Superior temporal gyrus (tissue), 1 donor: ENCODE measurements around the gene SLAIN1.
A peak's percentile ranks its signal among the peaks of the same experiment; 100 is the strongest.
"Not testable (repeated sequence)": the region's sequence is repeated elsewhere in the genome, so short reads cannot be mapped to it uniquely, and the experiment has no call there.

Experiments
- DNase-seq: peaks from one replicate; pipeline ENCODE4 v3.0.0-alpha.2; 2016; ENCODE audit errors: extremely low spot score

Gene SLAIN1

DNA sequence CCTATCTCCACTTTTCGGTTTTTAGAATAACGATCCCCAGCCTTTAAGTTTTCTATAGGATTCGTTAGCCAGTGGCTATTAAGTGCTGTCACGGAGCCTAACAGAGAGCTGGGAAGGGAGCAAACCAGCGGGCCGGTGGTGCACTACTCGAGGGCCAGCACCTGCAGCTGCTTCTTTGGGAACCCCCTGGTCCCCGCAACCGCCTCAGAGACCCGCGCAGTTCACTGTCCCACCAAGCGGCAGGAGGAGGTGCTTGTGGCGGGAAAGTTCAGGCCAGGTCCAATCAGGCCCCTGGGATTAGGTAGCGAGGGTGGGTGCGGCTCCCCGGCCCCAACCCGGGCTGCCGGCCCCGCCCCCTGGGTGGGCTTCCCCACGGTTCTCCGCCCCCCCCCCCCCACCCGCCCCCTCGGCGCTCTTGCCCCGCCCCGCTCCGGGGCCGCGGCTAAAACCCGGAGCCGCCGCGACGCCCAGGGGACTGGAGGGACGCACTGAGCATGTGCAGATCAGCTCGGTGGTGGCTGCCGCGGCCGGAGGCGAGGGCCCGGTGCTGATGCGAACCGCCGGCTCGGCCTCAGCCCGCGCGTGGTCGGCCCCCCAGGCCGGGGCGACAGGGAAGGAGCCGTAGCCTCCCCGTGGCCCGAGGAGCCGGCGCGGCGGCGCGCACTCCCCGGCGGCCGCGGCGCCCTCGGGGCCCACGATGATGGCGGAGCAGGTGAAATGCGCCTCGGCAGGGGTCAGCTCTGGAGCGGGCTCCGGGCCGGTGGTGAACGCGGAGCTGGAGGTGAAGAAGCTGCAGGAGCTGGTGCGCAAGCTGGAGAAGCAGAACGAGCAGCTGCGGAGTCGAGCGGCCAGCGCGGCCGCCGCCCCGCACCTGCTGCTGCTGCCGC is at the start of gene SLAIN1:
Gene SLAIN1 (plus strand): TSS at position 471 of the 887 bp plus-strand sequence. CDS start 227 bp downstream, at position 698.
- DNase-seq: peak; percentile 90

DNA sequence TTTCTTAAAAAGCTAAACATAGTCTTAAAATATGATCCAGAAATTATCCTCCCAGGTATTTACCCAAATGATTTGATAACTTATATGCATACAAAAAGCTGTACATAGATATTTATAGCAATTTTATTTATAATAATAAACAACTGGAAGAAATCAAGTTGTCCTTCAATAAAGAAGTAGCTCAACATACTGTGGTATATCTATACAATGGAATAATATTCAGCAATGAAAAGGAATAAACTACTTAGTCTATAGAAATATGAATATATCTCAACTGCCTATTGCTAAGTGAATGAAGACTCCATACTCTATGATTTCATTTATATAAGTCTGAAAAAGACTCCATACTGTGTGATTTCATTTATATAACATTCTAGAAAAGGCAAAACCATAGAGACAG is 47.1 kb upstream of the SLAIN1 start:
- DNase-seq: no peak

DNA sequence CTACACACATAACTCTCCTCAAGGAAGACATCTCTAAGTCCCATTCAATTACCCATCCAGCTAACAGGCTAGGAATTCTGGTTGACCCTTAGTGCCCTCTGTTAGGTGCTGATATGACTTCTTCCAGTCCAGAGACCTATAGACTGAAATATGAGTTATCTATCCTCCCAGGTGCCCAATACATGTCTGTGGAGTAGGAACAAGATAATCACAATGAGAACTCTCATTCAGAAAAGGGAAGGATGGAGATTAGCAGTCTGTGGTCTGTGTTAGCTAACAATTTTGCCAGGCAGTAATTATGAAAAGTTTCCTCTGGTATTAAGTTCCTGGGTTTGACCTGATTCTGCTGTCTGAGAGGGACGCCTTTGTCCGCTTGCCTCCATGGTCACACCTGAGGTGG is 44.2 kb upstream of the SLAIN1 start:
- no peak for DNase-seq

DNA sequence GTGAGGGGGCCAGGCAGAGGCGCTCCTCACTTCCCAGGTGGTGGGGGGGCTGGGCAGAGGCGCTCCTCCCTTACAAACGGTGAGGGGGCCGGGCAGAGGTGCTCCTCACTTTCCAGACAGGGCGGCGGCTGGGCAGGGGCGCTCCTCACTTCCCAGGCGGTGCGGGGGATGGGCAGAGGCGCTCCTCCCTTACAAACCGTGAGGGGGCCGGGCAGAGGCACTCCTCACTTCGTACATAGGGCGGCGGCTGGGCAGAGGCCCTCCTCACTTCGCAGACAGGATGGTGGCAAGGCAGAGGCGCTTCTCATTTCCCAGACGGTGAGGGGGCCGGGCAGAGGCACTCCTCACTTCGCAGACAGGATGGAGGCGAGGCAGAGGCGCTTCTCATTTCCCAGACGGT is 37.5 kb upstream of the SLAIN1 start:
- not testable (repeated sequence) for DNase-seq

DNA sequence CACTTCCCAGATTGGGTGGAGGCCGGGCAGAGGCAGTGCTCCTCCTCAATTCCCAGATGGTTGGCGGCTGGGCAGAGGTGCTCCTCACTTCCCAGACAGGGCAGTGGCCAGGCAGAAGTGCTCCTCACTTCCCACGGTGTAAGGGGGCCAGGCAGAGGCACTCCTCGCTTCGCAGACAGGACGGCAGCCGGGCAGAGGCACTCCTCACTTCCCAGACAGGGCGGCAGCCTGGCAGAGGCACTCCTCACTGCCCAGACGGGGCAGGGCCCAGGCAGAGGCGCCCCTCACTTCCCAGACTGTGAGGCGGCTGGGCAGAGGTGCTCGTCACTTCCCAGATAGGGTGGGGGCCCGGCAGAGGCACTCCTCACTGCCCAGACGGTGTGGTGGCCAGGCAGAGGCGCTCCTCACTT is 36.6 kb upstream of the SLAIN1 start:
- DNase-seq: no peak

DNA sequence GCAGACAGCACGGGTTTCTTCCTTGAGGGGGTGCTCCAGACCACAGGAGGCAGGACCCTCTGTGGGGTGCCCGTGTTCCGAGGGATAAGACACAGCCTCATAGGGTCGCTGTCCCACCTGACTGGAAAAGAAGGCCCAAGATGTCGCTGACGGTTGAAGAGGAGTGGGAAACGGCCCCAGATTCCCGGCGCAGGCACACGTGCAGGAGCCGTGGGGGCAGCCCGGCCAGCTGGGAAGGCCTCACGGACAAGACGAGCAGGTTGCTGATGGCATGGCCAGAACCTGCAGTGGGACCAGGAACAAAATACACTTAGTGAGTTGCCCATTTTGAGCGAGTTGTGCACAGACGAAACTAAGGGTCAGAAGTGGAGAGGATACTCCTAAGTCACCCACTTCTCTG is 35.2 kb upstream of the SLAIN1 start:
- not testable (repeated sequence) for DNase-seq

DNA sequence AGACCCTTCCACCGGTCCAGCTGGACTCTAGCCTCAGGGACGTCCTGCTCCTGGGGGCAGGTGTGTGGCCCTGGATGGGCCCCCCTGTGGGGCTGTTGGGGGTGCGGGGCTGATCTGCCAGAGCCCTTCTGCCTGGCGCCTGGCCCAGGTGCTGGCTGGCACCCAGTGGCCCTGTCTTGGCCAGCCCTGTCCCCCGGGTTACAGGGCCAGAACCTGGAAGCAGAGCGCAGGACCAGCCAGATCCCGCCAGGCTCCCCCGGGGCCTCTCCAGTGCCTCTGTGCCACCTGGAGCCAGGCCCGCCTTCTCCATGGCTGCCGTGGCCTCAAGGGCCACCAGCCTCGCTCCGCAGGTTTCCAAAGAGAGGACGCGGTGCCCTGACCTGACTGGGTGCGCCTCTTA is 34.7 kb upstream of the SLAIN1 start:
- DNase-seq: not testable (repeated sequence)

DNA sequence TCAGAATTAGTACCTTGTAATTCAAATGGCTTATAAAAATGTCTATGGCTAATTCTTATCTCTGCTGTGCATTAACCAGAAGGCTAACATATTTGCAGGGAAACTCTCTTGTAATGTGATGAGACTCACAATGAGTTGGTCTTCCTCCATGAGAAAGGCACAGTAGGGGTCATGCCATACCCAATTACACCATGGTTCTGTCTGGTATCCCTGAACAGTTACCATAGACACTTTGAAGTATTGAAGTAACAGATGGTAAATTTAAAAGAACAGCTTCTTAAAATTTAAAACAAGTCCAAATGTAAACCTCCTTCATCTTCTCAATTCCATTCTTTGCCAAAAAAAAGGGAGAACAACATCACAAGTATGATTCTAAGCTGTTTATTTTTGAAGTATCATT is 22.6 kb upstream of the SLAIN1 start:
- DNase-seq: peak; percentile 22

DNA sequence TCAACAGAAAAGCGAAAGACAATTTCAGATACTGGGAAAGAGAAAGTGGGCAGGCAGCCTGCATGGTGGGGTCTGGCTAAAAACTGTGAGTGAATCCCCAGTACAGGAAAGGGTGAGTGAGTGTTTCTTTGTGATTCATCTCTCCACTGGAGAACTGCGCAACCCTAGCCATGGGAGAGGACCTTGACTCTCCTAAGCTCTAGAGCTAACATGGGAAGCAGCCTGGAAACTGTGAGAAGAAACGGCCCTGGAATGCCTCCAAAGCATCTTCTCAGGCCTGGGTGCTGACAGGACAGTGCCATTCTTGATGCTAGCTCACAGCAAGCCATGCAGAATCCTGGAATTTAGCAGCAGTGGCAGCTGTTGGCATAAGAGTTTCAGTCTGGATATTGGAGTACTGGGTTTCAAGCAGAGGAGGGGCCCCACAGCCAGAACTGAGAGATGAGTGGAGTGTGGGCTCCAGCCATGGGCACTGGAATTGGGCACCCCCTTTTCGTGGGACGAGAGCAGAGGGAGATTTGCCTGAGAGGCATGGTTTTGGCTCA is 18.7 kb upstream of the SLAIN1 start:
- no peak for DNase-seq

DNA sequence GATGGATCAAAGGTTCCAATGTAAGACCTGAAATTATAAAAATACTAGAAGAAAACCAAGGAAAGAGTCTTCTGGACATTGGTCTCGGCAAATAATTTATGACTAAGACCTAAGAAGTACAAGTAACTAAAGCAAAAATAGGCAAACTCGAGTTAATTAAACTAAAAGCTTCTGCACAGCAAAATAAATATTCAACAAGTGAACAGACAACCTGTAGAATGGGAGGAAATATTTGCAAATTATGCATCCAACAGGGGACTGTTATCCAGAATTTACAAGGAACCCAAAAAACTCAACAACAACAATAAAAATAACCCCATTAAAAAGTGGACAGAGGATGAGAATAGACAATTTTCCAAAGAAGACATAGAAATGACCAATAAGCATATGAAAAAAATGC is 9.7 kb upstream of the SLAIN1 start:
- DNase-seq: no peak

DNA sequence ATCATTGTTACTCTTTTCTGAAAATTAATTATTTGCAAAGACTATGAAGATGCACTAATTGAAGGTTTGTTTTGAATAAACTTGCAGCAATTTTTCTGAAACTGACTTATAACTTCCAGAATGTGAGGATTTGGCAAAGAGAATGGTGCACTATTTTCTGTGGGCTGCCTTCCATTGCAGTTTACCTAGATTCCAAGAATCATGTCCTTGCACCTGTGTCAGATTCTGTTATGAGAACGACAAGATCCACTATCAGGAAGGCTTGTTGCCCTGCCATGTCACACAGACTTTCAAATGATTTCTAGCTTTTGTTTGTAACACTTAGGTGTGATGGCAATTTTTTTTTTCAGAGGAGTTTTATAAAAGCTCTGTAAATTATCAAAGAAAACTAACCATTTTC is 5.6 kb upstream of the SLAIN1 start:
- peak; percentile 47 for DNase-seq

DNA sequence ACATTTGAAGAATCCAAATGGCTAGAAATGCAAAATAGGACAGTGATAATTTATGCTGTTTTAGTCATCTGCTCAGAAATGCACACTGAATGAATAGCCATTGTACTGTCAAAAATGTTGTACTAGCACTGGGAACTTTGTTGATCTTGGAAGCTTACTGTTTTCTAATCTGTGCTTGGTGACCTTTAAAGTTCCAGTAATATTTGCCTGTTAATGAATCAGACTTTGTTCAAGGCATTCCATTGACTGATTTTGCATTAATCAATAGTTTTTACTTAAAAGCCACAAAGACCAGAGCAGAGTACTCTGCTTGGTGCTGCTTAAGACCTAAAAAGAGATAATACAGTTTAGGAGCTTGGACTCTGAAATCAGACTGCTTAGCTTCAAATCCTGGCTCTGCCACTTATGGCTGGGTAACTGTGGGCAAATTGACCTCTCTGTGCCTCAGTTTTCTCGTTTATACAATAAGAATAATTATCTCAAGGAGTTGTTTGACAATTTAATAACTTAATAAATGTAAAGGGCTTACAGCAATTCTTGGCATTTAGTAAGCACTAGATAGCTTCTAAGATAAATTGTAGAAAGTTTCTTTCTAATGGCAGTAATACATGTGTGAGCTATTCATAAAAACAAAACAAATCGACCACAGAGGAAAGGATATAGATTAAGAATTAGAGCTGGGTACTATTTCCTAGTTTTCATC is 4.6 kb upstream of the SLAIN1 start:
- DNase-seq: peak; percentile 81

DNA sequence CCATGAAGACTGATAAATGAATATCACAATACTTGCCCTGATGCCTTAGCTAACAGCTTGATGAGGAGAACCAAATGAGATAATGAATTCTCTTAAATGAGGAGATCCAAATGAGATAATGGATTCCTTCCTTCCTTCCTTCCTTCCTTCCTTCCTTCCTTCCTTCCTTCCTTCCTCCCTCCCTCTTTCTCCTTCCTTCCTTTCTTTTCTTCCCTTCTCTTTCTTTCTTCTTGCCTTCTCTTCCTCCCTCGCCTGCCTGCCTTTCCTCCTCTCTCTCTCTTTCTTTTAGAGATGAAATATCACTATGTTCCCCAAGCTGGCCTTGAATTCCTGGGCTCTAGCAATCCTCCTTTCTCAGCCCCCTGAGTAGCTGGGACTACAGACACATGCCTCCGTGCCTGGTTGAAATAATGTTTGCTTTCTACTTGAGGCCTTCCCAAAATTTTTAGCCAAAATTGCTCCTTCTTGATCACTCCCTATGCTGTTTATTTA is 4.0 kb upstream of the SLAIN1 start:
- DNase-seq: no peak

DNA sequence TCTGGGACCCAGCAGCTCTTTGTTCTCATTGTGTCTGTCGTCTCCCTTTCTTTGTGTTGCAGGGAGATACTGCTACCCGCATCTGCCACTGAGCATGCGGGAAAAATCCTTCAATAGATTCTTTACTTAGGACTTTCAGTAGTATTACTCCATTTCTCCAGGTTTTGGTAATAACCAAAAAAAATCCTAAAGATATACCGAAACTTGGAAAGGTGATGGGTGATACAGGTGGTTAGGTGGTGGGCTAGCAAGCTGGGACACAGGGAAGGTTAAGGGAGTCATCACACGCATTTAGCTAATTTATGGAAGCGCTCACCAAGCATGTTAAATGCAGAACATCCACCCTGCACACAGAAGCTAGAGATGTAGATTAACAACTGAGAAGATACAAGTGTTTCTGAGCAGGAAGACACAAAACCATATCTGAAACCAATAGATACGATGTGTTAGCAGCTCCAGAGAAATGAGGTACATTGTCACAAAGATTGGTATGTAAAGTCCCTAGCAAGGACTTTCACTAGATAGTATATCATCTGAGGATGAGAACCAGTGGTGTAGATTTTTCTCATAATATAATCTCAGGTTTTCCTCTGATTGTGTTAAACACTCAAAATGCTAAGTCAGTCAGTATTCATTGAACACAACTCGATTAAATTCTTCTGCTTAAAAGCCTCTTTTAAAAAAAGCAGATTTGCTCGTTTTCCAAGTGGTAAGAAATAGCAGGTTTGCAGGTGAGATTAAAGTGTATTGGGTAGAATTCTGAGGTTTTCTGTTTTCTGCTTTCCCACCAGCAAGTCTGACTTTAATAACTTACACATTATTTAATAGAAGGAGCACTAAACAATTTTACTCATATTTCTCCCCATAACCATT is 1.2 kb upstream of the SLAIN1 start:
- peak; percentile 93 for DNase-seq

DNA sequence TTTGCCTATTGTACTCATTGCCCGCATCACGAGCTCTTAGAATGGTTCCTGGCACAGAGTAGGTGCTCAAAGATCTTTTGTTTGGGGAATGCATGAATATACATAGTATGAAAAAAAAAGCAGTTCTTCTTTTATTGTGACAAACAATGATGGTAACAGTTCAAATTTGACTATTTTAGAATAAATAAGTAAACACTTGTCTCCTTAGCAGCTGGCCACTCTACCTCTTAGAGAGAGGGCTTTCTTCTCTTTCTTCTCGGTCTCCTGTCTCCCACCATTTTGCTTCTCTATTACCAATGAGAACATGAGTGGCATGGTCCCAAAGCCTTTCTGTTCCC is 639 bp upstream of the SLAIN1 start:
- peak; percentile 86 for DNase-seq

DNA sequence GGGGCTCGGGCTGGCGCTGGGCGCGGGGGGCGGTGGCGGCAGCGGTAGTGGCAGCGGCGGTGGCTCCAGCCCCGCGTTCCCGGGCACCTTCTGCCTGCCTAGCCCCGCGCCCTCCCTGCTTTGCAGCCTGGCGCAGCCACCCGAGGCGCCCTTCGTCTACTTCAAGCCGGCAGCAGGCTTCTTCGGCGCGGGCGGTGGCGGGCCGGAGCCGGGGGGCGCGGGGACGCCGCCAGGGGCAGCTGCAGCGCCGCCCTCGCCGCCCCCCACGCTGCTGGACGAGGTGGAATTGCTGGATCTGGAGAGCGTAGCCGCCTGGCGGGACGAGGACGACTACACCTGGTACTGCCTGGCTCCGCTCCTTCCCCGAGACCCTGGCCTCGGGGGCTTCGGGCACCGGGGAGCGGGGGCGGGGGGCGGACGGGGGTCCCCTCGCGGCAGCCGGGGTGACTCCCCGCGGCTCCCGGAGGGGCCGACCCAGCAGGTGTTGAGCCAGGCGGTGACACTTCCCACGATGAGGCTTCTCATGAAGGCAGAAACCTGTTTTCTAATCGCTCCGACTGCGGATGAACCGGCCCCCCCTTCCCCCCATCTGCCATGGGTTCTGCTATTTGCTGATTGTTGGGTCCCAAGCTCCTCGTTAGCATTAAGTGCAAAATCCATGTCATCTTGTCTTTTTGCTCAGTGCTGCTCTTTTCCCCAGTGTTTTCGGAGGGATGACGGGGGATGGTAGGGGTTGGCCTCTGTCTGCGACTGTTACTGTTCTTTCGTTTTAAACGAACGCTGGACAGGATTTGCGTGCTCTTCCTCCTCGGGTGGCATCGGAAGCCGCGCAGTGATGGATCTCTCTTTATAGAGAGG is 943 bp downstream of the SLAIN1 start:
- peak; percentile 76 for DNase-seq

DNA sequence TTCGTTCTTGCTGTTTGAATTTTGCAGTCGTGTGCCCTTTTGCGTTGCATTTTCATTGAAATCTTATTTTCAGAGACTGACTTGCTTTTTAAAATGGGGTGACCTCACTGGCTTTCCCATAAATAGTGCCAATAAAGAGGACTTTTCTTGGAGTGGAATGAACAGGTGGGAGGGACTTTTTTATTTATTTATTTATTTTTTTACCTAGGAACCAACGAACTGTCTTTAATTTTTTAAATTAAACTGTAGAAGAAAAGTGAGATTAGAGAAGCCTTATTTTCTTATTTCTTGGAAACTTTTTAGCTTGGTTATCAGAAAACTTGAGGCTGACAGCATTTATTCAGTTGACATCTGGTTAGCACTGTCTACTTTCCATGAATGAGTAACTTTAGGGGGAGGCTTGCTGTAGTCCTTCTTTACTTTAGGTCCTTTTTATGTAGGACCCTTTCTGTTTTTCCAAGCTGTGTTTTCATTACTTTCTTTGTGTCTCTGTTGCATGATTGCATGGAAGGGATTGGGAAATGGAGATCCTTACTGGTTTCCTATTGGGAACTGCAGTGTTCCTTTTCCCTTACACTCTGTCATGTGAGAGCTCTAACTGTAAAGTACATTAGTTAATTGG is 1.7 kb downstream of the SLAIN1 start:
- peak; percentile 57 for DNase-seq

DNA sequence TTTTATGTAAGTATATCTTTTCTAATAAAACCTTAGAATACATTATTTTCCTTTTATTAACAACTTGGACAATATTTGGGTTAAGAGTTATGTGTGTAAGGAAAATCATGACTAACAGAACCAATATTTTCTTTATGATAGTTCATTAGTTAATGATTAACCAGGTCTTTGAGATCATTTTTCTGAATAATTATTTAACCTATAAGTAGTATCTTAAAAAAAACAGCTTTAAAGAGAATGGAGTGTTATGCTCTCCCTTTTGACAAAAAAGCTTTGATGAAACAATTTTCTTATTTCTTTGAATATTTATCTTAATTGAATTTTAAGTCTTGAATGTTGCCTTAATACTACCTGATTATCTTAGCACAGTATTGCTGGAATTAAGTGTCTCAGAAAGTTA is 3.8 kb downstream of the SLAIN1 start:
- DNase-seq: peak; percentile 11

DNA sequence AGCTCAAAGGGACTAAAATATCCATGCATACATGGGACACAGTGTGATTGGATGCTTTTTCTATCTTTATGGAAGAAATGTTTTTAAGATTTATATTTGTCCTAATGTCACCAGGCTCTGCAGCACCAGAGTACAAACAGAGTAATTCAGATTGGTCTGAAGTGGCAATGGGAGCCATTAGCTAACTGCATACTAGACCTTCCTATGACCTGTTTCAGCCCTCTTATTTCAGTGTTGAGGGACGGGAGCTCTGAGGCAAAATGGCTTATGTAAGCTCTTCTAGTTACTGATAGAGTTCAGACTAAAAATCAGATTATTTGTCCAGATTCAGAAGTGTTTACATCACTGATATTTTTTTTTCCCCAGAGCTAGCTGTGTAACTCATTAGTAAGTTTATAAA is 4.9 kb downstream of the SLAIN1 start:
- peak; percentile 9 for DNase-seq

DNA sequence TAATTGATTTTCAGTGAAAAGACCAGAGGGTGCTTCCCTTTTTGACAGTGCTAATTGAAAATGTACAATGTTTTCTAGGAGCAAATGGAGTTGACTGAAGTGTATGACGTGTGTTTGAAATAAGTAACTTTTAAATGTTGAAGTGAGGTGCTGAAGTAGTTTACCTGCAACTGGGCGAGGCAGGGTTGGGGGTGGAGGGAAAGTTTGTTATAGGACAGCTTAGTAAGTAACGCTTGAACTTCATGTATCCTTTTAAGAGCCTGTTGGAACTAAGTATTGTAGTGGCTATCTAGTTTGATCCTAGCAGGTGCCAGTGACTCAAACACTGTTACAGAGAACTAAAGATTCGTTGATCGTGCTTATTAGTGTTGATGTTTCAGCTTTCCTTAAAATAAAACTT is 5.9 kb downstream of the SLAIN1 start:
- peak; percentile 7 for DNase-seq
